RWPE2 (cell line): Measurements from ENCODE around the gene STAG1.

ENCODE experiments used
- ATAC-seq: fragments of 200-7000 bp; cut with Tn5 transposase; 3 replicates; pipeline ENCODE4 v1.9.1; 2021; ENCODE audit warnings: low read depth
- DNase-seq: peaks from one replicate; pipeline ENCODE4 v3.0.0-alpha.2; 2020; ENCODE audit warnings: low spot score
- H3K27ac ChIP-seq: fragments of 450-650 bp; 2 replicates; pipeline ENCODE4 v1.5.1; 2017; ENCODE audit warnings: mild to moderate bottlenecking; ENCODE audit not compliant: poor library complexity, severe bottlenecking
- H3K27me3 ChIP-seq: fragments of 250-450 bp; sonication (Bioruptor Pico); 2 replicates; pipeline ENCODE4 v1.5.1; 2021; ENCODE audit warnings: mild to moderate bottlenecking, moderate library complexity; ENCODE audit not compliant: insufficient read depth, poor library complexity, severe bottlenecking
- H3K36me3 ChIP-seq: fragments of 250-450 bp; sonication (Bioruptor Pico); 2 replicates; pipeline ENCODE4 v1.5.1; 2020; ENCODE audit warnings: low read depth, mild to moderate bottlenecking, moderate library complexity
- H3K4me1 ChIP-seq: fragments of 250-450 bp; sonication (Bioruptor Pico); 2 replicates; pipeline ENCODE4 v1.5.1; 2021; ENCODE audit warnings: mild to moderate bottlenecking, moderate library complexity; ENCODE audit not compliant: insufficient read depth, poor library complexity, severe bottlenecking
- H3K4me3 ChIP-seq: fragments of 250-450 bp; sonication (Bioruptor Pico); 2 replicates; pipeline ENCODE4 v1.5.1; 2021; ENCODE audit warnings: mild to moderate bottlenecking, moderate library complexity; ENCODE audit not compliant: severe bottlenecking
- H3K9me3 ChIP-seq: fragments of 250-450 bp; sonication (Bioruptor Pico); 2 replicates; pipeline ENCODE4 v1.5.1; 2021; ENCODE audit warnings: mild to moderate bottlenecking, moderate library complexity; ENCODE audit not compliant: severe bottlenecking
- CTCF ChIP-seq: fragments of 450-650 bp; IDR thresholded peaks from one replicate; pipeline ENCODE4 v1.5.1; 2017; ENCODE audit warnings: mild to moderate bottlenecking, moderate library complexity; ENCODE audit not compliant: poor library complexity, severe bottlenecking

The STAG1 gene

DNA sequence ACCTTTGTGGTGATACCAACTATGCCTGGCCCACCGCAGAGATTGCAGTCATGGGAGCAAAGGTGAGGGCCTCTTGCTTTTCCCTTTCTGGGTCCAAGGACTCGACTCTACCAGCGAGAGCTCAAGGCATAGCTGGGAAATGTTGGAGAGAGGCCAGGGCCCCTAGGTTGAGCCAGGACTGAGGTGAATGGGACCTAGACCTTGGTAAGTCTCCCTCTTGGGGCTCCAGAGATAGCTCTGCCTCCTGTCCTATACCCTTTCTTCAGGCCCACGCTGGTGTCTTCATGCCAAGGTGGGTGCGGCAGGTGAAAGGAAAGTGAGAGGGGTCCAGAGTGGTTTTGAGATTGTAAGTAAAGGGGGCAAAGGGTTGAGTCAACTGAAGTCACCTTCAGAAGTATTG lies 424.5 kb downstream of the STAG1 start:
- Histone ChIP-seq H3K9me3 (peaks cover 3% of the 10 kb centered on the region), H3K4me3 (no peak overlapping the region), H3K36me3 (no peaks in the 10 kb centered on the region; the same call in 1 of the 2 replicates), H3K27ac (no peak overlapping the region), H3K27me3 (no peaks in the 10 kb centered on the region), H3K4me1 (no peaks in the 10 kb centered on the region)
- ATAC-seq (no peak), DNase-seq (no peak)
- TF ChIP-seq CTCF: no peak

DNA sequence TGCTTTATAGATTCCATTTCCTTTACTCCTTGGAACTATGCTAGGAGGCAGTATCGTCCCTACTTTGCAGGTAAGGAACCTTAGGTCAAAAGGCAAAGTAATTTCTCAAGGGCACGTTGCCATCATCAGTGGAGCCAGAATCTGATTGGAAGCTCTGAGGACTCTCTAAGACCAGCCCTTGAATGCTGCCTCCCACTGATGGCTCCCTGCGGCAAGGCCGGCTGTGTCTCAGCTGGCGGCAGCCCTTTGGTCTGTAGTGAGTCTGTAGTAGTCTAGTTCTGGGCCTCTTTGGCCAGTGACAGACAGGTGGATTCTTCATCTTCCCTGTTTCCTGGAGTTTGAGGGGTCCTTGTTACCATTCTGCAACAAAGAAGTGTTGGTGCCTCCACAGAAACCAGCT lies 425.9 kb downstream of the STAG1 start:
- DNase-seq: no peak
- Histone ChIP-seq H3K9me3 (peaks cover 3% of the 10 kb centered on the region), H3K4me1 (no peaks in the 10 kb centered on the region), H3K27ac (no peak overlapping the region), H3K4me3 (no peak overlapping the region), H3K36me3 (no peaks in the 10 kb centered on the region; the same call in 1 of the 2 replicates), H3K27me3 (no peaks in the 10 kb centered on the region)
- ATAC-seq: no peak
- TF ChIP-seq CTCF: no peak

DNA sequence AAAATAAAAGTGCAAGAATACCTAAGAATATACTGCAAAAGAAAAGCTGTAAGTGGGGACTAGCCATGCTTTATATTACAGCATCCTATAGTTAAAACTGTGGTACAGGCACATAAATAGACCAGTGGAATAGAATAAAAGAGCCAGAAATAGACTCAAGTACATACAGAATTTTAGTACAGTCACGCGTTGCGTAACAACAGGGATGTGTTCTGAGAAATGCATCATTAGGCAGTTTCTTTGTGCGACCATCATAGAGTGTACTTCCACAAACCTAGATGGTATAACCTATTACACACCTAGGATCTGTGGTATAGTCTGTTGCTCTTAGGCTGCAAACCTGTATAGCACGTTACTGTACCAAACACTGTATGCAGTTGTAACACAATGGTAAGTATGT lies 440.2 kb downstream of the STAG1 start:
- Histone ChIP-seq H3K27me3 (no peaks in the 10 kb centered on the region), H3K36me3 (no peaks in the 10 kb centered on the region), H3K4me1 (no peaks in the 10 kb centered on the region), H3K4me3 (no peak overlapping the region), H3K9me3 (no peaks in the 10 kb centered on the region), H3K27ac (no peak overlapping the region)
- DNase-seq: no peak
- ATAC-seq: no peak
- no peak for TF ChIP-seq CTCF

DNA sequence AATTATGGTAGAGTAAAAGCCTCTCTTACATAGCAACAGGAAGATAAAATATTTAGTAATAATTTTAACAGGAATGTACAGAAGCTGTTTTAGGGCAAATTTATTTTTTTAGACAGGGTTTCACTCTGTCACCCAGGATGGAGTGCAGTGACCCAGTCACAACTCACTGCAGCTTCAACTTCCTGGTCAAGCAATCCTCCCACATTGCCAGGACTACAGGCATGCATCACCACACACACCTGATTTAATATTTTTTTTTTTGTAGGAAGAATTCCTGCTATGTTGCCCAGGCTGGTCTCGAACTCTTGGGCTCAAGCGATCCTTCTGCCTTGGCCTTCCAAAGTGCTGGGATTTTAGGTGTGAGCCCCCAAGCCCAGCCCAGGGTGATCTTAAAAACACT lies 440.9 kb downstream of the STAG1 start:
- no peak overlapping the region for H3K27ac ChIP-seq
- no peaks in the 10 kb centered on the region for H3K27me3 ChIP-seq
- H3K9me3 ChIP-seq: no peaks in the 10 kb centered on the region
- no peak overlapping the region for H3K4me3 ChIP-seq
- H3K36me3 ChIP-seq: no peaks in the 10 kb centered on the region
- H3K4me1 ChIP-seq: no peaks in the 10 kb centered on the region
- ATAC-seq (no peak), DNase-seq (no peak)
- TF ChIP-seq CTCF: no peak

- no peaks in the 10 kb centered on the region for H3K4me1 ChIP-seq
- TF ChIP-seq CTCF: no peak
- H3K27ac ChIP-seq: no peak overlapping the region
- peaks cover 4% of the 10 kb centered on the region for H3K36me3 ChIP-seq
- H3K9me3 ChIP-seq: no peaks in the 10 kb centered on the region
- no peak for DNase-seq
- ATAC-seq: no peak
- no peaks in the 10 kb centered on the region for H3K27me3 ChIP-seq
- no peak overlapping the region for H3K4me3 ChIP-seq
Observed at GRCh38 chr3:136305879-136306278, 446.3 kb downstream of the STAG1 start.
